ENCODE results near the gene KLK1.

KLK1 gene

DNA sequence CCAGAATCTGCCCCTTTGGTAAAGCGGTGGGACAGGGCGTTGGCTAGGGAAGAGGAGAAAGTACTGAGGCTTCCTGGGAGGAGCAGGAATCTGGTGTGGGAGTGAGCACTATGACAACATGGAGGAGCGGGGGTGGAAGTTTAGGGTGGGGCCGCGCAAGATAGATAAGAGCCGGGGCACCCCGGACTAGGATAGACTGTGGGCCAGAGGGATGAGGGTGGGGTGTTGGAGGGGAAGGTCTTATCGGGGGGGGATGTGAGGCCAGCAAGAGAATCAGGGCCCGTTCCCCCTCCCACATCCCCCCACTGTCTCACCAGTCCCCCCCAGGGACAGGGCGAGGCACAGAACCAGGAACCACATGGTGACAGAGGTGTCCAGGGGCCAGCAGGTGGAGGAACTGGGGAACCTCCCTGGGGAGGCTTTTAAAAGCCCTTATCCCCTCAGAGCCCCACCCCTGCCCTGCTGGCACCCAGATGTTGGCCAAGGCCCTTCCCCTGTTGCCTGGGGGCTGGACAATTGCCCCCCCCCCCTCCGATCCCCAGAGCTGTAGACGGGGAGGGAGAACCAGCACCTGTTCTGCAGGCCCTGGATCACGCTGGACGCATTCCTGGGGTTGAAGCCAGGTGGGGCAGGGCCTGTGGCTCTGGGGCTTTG, at the start of gene KLK1:
KLK1 (minus strand) TSS at position 399 of the 654 bp plus-strand sequence; CDS start at position 360, 39 bp downstream.
- FAIRE-seq, result no peak

DNA sequence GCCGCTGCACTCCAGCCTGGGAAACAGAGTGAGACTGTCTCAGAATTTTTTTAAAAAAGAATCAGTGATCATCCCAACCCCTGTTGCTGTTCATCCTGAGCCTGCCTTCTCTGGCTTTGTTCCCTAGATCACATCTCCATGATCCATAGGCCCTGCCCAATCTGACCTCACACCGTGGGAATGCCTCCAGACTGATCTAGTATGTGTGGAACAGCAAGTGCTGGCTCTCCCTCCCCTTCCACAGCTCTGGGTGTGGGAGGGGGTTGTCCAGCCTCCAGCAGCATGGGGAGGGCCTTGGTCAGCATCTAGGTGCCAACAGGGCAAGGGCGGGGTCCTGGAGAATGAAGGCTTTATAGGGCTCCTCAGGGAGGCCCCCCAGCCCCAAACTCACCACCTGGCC, 49.5 kb upstream of the KLK1 start, which contains the start of gene KLK2:
KLK2 (plus strand) TSS at position 384 of the 400 bp plus-strand sequence. CDS start 35 bp downstream, outside the sequence.
- FAIRE-seq, result no peak

DNA sequence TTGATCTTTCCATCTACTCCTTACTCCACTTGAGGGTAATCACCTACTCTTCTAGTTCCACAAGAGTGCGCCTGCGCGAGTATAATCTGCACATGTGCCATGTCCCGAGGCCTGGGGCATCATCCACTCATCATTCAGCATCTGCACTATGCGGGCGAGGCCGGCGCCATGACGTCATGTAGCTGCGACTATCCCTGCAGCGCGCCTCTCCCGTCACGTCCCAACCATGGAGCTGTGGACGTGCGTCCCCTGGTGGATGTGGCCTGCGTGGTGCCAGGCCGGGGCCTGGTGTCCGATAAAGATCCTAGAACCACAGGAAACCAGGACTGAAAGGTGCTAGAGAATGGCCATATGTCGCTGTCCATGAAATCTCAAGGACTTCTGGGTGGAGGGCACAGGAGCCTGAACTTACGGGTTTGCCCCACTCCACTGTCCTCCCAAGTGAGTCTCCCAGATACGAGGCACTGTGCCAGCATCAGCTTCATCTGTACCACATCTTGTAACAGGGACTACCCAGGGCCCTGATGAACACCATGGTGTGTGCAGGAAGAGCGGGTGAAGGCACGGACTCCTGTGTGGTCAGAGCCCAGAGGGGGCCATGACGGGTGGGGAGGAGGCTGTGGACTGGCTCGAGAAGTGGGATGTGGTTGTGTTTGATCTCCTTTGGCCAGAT, 47.0 kb upstream of the KLK1 start:
- FAIRE-seq, result no peak

DNA sequence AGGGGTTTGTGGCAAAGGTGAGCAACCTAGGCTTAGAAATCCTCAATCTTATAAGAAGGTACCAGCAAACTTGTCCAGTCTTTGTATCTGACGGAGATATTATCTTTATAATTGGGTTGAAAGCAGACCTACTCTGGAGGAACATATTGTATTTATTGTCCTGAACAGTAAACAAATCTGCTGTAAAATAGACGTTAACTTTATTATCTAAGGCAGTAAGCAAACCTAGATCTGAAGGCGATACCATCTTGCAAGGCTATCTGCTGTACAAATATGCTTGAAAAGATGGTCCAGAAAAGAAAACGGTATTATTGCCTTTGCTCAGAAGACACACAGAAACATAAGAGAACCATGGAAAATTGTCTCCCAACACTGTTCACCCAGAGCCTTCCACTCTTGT, 45.9 kb upstream of the KLK1 start:
- no peak for FAIRE-seq

DNA sequence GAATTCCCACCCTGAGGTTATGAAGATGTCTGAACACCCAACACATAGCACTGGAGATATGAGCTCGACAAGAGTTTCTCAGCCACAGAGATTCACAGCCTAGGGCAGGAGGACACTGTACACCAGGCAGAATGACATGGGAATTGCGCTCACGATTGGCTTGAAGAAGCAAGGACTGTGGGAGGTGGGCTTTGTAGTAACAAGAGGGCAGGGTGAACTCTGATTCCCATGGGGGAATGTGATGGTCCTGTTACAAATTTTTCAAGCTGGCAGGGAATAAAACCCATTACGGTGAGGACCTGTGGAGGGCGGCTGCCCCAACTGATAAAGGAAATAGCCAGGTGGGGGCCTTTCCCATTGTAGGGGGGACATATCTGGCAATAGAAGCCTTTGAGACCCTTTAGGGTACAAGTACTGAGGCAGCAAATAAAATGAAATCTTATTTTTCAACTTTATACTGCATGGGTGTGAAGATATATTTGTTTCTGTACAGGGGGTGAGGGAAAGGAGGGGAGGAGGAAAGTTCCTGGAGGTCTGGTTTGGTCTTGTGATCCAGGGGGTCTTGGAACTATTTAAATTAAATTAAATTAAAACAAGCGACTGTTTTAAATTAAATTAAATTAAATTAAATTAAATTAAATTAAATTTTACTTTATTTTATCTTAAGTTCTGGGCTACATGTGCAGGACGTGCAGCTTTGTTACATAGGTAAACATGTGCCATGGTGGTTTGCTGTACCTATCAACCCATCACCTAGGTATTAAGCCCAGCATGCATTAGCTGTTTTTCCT, 38.1 kb upstream of the KLK1 start:
- no peak for FAIRE-seq

DNA sequence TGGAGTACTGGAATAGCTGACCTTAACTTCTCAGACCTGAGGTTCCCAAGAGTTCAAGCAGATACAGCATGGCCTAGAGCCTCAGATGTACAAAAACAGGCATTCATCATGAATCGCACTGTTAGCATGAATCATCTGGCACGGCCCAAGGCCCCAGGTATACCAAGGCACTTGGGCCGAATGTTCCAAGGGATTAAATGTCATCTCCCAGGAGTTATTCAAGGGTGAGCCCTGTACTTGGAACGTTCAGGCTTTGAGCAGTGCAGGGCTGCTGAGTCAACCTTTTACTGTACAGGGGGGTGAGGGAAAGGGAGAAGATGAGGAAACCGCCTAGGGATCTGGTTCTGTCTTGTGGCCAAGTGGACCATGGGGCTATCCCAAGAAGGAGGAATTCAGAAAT, 37.4 kb upstream of the KLK1 start:
- FAIRE-seq, result no peak

DNA sequence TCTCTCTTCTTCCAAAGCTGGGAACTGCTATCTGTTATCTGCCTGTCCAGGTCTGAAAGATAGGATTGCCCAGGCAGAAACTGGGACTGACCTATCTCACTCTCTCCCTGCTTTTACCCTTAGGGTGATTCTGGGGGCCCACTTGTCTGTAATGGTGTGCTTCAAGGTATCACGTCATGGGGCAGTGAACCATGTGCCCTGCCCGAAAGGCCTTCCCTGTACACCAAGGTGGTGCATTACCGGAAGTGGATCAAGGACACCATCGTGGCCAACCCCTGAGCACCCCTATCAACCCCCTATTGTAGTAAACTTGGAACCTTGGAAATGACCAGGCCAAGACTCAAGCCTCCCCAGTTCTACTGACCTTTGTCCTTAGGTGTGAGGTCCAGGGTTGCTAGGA, 36.3 kb upstream of the KLK1 start:
- FAIRE-seq, result no peak

DNA sequence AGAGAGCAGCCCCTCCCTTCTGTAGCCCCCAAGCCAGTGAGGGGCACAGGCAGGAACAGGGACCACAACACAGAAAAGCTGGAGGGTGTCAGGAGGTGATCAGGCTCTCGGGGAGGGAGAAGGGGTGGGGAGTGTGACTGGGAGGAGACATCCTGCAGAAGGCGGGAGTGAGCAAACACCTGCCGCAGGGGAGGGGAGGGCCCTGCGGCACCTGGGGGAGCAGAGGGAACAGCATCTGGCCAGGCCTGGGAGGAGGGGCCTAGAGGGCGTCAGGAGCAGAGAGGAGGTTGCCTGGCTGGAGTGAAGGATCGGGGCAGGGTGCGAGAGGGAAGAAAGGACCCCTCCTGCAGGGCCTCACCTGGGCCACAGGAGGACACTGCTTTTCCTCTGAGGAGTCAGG, 35.3 kb upstream of the KLK1 start:
- no peak for FAIRE-seq

DNA sequence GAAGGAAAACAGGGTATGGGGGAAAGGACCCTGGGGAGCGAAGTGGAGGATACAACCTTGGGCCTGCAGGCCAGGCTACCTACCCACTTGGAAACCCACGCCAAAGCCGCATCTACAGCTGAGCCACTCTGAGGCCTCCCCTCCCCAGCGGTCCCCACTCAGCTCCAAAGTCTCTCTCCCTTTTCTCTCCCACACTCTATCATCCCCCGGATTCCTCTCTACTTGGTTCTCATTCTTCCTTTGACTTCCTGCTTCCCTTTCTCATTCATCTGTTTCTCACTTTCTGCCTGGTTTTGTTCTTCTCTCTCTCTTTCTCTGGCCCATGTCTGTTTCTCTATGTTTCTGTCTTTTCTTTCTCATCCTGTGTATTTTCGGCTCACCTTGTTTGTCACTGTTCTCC, 33.8 kb upstream of the KLK1 start:
- no peak for FAIRE-seq

DNA sequence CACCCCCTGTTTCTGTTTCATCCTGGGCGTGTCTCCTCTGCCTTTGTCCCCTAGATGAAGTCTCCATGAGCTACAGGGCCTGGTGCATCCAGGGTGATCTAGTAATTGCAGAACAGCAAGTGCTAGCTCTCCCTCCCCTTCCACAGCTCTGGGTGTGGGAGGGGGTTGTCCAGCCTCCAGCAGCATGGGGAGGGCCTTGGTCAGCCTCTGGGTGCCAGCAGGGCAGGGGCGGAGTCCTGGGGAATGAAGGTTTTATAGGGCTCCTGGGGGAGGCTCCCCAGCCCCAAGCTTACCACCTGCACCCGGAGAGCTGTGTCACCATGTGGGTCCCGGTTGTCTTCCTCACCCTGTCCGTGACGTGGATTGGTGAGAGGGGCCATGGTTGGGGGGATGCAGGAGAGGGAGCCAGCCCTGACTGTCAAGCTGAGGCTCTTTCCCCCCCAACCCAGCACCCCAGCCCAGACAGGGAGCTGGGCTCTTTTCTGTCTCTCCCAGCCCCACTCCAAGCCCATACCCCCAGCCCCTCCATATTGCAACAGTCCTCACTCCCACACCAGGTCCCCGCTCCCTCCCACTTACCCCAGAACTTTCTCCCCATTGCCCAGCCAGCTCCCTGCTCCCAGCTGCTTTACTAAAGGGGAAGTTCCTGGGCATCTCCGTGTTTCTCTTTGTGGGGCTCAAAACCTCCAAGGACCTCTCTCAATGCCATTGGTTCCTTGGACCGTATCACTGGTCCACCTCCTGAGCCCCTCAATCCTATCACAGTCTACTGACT, 31.2 kb upstream of the KLK1 start, which contains the start of gene KLK3:
KLK3 (plus strand) TSS at position 280 of the 775 bp plus-strand sequence; CDS start at position 321, 41 bp downstream.
- no peak for FAIRE-seq

DNA sequence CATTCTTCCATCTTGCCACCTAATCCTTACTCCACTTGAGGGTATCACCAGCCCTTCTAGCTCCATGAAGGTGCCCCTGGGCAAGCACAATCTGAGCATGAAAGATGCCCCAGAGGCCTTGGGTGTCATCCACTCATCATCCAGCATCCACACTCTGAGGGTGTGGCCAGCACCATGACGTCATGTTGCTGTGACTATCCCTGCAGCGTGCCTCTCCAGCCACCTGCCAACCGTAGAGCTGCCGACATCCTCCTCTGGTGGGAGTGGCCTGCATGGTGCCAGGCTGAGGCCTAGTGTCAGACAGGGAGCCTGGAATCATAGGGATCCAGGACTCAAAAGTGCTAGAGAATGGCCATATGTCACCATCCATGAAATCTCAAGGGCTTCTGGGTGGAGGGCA, 28.0 kb upstream of the KLK1 start:
- FAIRE-seq, result no peak

DNA sequence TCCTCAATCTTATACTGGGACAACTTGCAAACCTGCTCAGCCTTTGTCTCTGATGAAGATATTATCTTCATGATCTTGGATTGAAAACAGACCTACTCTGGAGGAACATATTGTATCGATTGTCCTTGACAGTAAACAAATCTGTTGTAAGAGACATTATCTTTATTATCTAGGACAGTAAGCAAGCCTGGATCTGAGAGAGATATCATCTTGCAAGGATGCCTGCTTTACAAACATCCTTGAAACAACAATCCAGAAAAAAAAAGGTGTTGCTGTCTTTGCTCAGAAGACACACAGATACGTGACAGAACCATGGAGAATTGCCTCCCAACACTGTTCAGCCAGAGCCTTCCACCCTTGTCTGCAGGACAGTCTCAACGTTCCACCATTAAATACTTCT, 27.2 kb upstream of the KLK1 start:
- FAIRE-seq, result no peak

DNA sequence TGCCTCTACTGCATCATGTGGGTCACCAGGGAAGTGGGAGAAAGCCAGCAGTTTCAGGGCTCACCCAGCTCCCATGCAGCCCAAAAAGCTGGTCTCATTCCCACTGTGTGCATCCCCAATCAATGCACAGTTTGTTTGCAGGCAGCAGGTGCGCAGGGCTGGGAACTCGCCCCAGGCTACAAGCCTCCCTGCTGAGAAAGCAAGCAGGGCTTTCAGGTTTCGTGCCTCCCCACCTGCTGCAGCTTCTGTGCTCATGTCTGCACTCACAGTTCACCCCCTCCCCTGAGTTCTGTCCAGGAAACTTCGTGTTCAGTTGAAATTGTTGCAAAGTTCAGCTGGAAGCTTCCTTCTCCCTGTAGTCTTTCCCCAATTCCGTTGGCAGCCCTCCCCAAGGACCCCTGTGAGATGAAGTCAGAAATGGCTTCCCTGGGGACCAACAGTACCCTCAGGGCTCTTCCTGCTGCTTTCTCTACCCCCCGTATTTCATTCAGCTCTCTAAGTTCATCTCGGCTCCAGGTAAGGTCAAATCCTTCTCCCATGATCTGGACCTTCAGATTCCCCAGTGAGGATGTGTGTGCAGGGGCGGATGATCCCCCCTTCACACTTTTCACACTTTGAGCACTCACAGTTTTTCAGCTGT, 20.8 kb upstream of the KLK1 start:
- no peak for FAIRE-seq

DNA sequence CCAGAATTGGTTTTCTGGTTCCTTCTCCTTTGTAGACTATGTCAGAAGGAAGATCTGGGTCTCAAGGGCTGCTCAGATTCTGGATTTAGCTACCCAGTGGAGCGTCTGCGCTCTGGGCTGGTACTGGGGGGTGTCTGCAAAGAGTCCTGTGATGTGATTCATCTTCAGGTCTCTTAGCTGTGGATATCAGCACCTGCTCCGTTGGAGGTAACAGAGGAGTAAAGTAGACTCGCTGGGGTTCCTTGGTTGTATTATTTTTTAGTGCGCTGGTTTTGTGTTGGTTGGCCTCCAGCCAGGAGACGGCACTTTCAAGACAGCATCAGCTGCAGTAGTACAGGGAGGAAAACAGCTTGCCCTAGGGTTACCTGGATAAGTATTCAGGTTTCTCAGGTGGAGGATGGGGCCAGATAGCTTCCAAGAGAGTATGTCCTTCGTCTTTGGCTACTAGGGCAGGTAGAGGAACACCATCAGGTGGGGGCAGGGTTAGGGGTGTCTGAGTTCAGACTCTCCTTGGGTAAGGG, 20.2 kb upstream of the KLK1 start:
- FAIRE-seq, result no peak

DNA sequence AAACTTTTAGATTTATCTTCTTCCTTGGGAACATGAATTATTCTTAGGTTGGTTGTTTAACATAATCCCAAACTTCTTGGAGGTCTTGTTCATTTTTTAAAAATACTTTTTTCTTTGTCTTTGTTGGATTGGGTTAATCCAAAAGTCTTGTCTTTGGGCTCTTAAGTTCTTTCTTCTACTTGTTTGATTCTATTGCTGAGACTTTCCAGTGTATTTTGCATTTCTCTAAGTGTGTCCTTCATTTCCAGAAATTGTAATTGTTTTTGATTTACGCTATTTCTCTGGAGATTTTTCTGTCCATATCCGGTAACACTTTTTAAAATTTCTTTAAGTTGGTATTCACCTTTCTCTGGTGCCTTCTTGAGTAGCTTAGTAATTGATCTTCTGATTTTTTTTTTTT, 19.6 kb upstream of the KLK1 start:
- FAIRE-seq, result no peak

DNA sequence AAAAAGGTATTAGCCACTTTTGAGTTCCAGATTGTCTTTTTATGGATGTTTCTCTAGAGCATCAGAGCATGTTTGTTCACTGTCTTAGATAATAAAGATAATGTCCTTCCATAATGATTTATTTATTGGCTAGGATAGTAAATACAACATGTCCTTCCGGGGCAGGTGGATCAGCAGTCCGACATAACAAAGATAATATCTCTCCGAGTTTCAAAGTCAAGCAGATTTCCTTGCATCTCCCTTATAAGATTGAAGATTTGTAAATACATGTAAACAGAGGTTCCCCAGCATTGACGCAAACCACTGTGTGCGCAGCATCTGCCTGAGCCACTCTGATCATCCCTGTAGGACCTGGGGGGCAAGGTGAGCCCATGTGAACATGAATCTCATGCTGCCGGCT, 18.5 kb upstream of the KLK1 start:
- no peak for FAIRE-seq

DNA sequence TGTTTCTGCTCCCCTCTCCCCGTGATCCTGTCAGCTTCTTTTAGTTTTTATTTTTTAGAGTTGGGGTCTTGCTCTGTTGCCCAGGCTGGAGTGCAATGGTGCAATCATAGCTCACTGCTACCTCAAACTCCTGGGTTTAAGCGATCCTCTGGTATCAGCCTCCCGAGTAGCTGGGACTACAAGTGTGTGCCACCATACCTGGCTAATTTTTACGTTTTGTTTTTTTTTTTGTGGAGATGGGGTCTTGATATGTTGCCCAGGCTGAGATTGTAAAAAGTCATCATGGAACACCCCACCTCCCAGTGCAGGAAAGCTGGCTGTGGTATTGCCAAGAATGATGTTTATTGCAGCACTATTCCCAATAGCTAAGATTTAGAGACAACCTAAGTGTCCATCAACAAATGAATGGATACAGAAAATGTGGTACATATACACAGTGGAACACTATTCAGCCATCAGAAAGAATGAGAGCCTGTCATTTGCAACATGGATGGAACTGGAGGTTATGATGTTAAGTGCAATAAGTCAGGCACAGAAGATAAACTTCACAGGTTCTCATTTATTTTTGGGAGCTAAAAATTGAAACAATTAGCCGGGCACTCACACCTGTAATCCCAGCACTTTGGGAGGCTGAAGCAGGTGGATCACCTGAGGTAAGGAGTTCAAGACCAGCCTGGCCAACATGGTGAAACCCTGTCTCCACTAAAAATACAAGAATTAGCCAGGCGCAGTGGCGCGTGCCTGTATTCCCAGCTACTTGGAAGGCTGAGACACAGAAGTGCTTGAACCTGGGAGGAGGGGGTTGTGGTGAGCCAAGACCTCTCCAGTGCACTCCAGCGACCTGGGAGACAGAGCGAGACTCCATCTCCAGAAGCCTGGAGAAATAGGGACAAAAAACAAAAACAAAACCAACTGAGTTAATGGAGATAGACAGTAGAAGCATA, 16.4 kb upstream of the KLK1 start:
- FAIRE-seq, result no peak

DNA sequence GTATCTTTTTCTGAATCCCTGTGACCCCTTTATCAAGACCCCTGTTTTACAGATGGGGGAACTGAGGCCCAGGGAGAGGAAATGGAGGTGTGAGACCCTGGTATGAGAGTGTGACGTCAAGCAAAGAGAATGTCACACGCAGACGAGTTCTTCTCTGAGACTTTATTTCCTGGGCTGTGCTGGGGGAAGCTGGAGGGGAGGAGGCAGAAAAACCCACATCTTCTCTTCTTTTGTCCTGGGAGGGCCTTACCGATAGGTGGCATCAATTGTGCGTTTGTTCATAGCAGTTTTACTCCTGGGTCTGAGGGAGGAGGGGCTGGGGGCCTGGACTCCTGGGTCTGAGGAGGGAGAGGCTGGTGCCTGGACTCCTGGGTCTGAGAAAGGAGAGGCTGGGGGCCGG, 14.7 kb upstream of the KLK1 start:
- no peak for FAIRE-seq

DNA sequence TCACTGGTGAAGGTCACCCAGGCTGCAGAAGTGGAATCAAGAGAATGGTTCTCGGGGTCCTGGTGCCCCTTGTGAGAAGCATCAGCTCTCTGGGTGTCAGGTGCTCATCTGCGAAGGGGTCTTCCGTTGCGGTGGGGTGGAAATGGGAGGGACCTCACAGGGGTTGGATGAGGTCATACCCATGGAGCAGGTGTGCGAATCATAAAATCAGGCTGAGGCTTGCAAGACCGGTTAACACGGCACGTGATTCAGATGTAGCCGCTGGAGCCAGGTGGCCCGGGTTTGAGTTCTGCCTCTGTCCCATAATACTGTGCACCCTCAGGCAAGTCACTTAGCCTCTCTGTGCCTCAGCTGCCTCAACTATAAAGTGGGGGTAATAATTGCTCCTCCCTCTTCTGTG, 13.7 kb upstream of the KLK1 start:
- FAIRE-seq, result no peak

DNA sequence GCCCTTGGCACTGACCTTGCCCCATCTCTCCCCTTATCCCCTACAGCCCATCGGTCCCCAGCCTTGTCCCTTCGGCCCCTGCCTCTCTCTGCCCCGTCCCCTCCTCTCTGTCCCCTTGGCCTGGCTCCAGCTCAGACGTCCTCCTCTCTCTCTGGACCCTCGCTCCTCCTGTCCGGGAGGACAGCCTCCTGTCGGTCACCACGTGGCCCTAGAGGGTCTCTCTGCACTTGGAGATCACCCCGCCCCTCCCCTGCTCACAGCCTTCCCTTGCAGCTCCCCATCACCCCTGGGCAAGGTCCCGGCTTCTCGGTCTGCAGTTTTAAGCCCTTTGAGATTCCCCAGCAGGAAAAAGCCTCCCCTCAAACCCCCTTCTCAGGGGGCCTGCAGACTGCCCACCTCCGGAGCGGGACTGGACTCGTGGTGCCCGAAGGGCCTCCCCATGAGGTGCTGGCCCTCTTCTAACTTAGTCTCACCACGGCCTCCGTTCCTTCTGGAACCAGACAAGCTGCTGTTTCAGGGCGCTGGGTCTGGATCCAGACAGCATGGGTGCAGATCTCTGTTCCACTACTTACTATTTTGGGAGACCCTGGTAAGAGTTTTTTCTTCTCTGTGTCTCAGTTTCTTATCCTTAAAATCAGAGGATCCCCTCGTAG, 13.1 kb upstream of the KLK1 start:
- no peak for FAIRE-seq

Data from G401.6 (cell line).